GM19328 (cell line): ENCODE measurements around the gene HLA-F.

ENCODE experiments used
- ATAC-seq: cut with Tn5 transposase; IDR thresholded peaks from one replicate; pipeline ENCODE4 v1.9.1; 2021; ENCODE audit warnings: mild to moderate bottlenecking, moderate library complexity; ENCODE audit not compliant: unreplicated experiment

The HLA-F gene

GRCh38 chr6:29759457-29759856 is 36.2 kb downstream of the HLA-F start:
- ATAC-seq, result no peak

- ATAC-seq, result no peak
These were observed 37.1 kb downstream of the HLA-F start for GRCh38 chr6:29760328-29760727.

GRCh38 chr6:29762051-29762450 is 38.8 kb downstream of the HLA-F start:
- no peak for ATAC-seq

- ATAC-seq, result no peak
These were observed 39.6 kb downstream of the HLA-F start for GRCh38 chr6:29762781-29763214.

GRCh38 chr6:29763491-29764289 is 40.5 kb downstream of the HLA-F start:
- no peak for ATAC-seq

- no peak for ATAC-seq
These were observed 41.4 kb downstream of the HLA-F start for GRCh38 chr6:29764422-29765196.

GRCh38 chr6:29769336-29769735 is 46.1 kb downstream of the HLA-F start:
- no peak for ATAC-seq

GRCh38 chr6:29770306-29770705 is 47.1 kb downstream of the HLA-F start:
- no peak for ATAC-seq

- ATAC-seq, result no peak
These were observed 53.5 kb downstream of the HLA-F start for GRCh38 chr6:29776684-29777083.
